ENCODE measurements around the gene BOD1.

DNA sequence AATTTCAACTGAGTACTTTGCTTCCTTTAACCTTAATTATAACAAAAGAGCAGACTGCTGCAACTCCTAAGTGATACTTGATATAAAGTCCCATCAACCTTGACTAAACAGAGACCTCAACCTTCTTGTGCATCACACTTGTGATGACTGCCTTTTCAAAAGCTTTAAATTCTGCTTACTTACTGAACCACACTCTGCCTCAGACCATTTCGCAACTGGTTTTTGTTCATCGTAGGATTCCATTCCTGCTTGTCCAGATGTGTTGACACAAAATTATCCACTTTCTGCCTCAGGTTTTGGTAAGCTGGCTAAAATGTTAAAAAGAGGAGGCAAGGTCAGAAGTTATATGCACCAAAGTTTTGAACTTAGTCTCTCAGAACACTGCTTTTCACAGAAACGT is 3.5 kb downstream of the BOD1 start:
- TF ChIP-seq, protein P1, sequence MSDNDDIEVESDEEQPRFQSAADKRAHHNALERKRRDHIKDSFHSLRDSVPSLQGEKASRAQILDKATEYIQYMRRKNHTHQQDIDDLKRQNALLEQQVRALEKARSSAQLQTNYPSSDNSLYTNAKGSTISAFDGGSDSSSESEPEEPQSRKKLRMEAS (IDR thresholded peaks at IDR 0.05; ENCODE audit: insufficient read depth, insufficient read length) = no peak
- TF ChIP-seq EZH2 (IDR thresholded peaks at IDR 0.05; ENCODE audit: borderline replicate concordance, low read depth, low read length, severe bottlenecking) = no peak
- TF ChIP-seq, protein P2, sequence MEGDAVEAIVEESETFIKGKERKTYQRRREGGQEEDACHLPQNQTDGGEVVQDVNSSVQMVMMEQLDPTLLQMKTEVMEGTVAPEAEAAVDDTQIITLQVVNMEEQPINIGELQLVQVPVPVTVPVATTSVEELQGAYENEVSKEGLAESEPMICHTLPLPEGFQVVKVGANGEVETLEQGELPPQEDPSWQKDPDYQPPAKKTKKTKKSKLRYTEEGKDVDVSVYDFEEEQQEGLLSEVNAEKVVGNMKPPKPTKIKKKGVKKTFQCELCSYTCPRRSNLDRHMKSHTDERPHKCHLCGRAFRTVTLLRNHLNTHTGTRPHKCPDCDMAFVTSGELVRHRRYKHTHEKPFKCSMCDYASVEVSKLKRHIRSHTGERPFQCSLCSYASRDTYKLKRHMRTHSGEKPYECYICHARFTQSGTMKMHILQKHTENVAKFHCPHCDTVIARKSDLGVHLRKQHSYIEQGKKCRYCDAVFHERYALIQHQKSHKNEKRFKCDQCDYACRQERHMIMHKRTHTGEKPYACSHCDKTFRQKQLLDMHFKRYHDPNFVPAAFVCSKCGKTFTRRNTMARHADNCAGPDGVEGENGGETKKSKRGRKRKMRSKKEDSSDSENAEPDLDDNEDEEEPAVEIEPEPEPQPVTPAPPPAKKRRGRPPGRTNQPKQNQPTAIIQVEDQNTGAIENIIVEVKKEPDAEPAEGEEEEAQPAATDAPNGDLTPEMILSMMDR (IDR thresholded peaks at IDR 0.05; ENCODE audit: extremely low read depth in 1 of 2, insufficient read depth in 1 of 2, low read depth in 1 of 2, low read length in 2 of 2) = no peak
- no peak for TF ChIP-seq POLR2AphosphoS5 (IDR thresholded peaks at IDR 0.05; ENCODE audit: insufficient read depth, low read depth, low read length)

Data from endothelial cell of umbilical vein (primary cell).